ENCODE results near the gene APOBR. TPM values are rescaled to one million over a fixed set of nuclear protein-coding genes. Genes with fewer than 3 reads are reported as not detected.
"Not testable (repeated sequence)": the region's sequence is repeated elsewhere in the genome, so short reads cannot be mapped to it uniquely, and the experiment has no call there.

APOBR gene
- total RNA-seq, 2 donors from 2014 or later: 12.5 to 20.4 TPM

DNA sequence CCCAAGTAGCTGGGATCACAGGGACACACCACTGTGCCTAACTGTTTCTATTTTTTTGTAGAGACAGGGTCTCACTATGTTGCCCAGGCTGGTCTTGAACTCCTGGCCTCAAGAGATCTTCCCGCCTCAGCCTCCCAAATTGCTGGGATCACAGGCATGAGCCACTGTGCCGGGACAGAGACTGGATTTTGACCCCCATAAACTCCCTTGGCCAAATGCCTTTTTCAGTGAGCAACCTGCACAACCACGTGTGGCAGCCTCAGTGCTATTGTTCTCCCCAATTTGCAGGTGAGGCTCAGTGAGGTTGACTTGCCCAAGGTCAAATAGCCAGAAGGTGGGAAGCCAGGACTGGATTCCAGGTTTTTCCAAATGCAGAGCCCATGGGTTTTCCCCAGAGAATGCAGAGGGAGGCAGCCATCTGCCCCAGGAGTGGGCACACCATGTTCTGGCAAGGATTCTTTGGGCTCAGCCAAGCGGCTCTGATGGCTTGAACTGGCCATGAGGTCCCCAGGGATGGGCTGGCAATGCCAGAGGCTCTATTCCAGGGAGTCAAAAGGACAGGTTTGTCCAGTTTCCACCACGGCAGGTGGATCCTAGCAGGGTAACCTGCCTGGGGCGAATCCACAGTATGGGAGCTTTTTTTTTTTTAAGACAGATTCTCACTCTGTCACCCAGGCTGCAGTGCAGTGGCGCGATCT is 10.4 kb downstream of the APOBR start:
- Mint-ChIP-seq H3K36me3 (no peaks in the 10 kb centered on the region), H3K4me1 (ENCODE audit: low read depth in 2 of 2) (peaks cover 25 to 32% of the 10 kb centered on the region in 2 donors), H3K9me3 (no peaks in the 10 kb centered on the region), H3K4me3 (no peak overlapping the region), H3K27ac (no peak overlapping the region), H3K27me3 (no peaks in the 10 kb centered on the region)
- no peak for DNase-seq (ENCODE audit: low spot score)
- no peak for ATAC-seq

DNA sequence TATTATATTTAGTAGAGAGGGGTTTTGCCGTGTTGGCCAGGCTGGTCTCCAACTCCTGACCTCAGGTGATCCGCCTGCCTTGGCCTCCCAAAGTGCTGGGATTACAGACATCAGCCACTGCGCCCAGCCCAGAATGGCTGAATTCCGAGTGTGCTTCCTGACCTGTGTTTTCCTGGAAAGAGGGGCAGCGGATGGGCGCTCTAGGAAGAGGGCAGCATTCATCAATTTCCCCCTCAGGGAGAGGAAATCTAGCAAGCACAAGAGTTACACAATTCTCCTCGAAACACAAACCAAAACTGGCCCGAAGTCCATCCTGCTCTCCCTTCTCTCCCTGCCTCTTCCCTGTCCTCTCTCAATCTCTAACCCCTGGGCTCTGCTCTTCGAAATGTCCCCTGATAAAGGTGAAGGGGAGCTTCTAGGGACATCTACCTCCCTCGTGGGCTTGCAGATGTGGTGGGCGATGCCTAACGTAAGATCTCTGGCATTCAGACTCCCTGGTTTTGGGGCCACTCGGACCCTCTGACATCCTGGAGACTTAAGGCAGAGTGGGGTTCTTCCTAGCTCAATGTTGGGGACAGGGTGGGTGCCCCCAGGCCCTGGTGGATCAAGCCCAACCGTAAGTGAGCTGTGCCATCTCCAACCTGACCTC is 11.2 kb downstream of the APOBR start:
- no peaks in the 10 kb centered on the region for H3K9me3 Mint-ChIP-seq
- no peak overlapping the region for H3K4me3 Mint-ChIP-seq
- no peaks in the 10 kb centered on the region for H3K36me3 Mint-ChIP-seq
- ATAC-seq (no peak), DNase-seq (ENCODE audit: low spot score) (no peak)
- H3K4me1 Mint-ChIP-seq (ENCODE audit: low read depth in 2 of 2): peaks cover 25 to 30% of the 10 kb centered on the region in 2 donors
- H3K27me3 Mint-ChIP-seq: no peaks in the 10 kb centered on the region
- peak overlapping the region in 1 of 2 donors; percentile 65 for H3K27ac Mint-ChIP-seq

DNA sequence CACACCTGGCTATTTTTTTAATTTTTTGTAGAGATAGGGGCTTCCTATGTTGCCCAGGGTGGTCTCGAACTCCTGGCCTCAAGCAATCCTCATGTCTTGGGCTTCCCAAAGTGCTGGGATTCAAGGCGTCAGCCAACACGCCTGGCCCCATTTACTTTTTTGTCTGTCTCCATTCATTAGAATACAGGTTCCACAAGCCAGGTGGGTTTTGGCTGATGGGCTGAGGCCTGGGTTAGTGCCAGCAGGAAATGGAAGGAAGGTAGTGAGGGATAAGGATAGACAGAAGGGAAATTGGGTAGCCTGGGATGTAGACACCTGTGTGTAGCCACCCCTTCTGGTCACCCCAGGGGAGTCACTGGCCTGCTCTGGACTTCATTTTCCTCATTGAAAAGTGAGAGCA is 16.6 kb downstream of the APOBR start:
- Mint-ChIP-seq H3K4me1 (ENCODE audit: low read depth in 2 of 2) (peaks cover 30 to 47% of the 10 kb centered on the region in 2 donors), H3K4me3 (no peak overlapping the region), H3K36me3 (no peaks in the 10 kb centered on the region), H3K27ac (no peak overlapping the region), H3K27me3 (no peaks in the 10 kb centered on the region), H3K9me3 (no peaks in the 10 kb centered on the region)
- ATAC-seq (no peak), DNase-seq (ENCODE audit: low spot score) (no peak)

DNA sequence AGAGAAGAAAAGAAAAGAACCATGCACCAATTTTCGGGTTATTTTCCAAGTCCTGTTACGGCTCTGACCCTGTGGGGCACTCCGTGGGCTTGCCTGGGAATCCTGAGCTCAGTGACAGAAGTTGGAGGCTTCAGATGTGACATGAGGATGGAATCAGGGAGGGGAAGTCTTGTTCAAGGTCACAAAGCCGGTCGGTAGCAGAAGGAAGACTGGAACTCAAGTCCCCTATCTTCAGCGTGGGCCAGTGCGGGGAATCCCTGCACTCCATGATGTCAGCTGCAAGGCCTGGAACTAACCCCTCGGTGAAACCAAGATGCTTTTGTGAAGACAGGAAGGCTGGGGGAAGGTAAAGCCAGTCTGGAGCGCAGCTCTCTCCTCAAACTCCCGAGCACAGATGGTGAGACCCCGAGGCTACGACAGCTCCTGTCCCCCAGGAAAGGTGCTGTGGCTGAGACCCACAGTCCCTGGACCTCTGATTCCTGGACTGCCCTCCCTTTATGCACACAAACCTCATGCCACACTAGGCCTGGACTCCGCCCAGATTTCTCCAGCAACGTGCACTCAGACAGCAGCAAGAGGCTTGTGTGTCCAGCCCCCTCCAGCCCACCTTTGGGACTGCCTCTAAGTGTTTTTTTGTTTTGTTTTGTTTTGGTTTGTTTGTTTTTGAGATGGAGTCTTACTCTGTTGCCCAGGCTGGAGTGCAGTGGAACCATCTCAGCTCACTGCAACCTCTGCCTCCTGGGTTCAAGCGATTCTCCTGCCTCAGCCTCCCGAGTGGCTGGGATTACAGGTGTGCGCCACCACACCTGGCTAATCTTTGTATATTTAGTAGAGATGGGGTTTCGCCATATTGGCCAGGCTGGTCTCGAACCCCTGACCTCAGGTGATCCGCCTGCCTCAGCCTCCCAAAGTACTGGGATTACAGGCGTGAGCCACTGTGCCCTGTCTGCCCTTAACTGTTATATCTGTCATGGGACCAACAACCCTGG is 17.7 kb downstream of the APOBR start:
- Mint-ChIP-seq H3K27ac (peak overlapping the region in 1 of 2 donors; percentile 41), H3K36me3 (no peaks in the 10 kb centered on the region), H3K27me3 (no peaks in the 10 kb centered on the region), H3K4me1 (ENCODE audit: low read depth in 2 of 2) (peaks cover 20 to 36% of the 10 kb centered on the region in 2 donors), H3K9me3 (no peaks in the 10 kb centered on the region), H3K4me3 (no peak overlapping the region)
- ATAC-seq (no peak), DNase-seq (ENCODE audit: low spot score) (no peak)

DNA sequence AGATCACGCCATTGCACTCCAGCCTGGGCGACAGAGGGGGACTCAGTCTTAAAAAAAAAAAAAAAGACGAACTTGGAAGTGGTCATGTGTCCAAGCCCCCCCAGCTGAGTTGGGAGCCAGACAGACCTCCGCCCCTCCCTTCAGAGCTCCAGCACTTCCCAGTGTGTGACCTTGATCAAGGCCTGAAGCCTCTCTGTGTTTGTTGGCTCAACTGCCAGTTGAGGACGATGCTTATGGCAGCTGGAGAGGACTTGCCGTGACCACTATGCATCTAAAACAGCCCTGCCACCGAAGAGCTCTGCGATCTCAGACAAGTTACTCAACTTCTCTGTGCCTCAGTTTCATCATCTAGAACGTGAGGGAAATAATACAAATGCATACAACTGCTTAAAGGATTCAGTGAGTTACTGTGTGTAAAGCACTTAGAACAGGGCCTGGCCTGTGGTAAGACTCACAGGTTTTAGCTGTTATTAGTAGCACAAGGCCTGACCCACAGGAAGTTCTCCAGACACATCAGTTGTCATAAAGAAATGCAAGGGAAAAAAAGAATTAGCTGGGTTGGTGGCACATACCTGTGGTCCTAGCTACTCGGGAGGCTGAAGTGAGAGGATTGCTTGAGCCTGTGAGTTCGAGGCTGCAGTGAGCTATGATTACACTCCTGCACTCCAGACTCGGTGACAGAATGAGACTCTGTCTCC is 19.2 kb downstream of the APOBR start:
- no peaks in the 10 kb centered on the region for H3K36me3 Mint-ChIP-seq
- H3K9me3 Mint-ChIP-seq: no peaks in the 10 kb centered on the region
- DNase-seq (ENCODE audit: low spot score): no peak
- no peaks in the 10 kb centered on the region for H3K27me3 Mint-ChIP-seq
- no peak overlapping the region for H3K4me3 Mint-ChIP-seq
- no peak for ATAC-seq
- H3K4me1 Mint-ChIP-seq (ENCODE audit: low read depth in 2 of 2): peaks cover 6 to 24% of the 10 kb centered on the region in 2 donors
- peak overlapping the region in 1 of 2 donors; percentile 41 for H3K27ac Mint-ChIP-seq

DNA sequence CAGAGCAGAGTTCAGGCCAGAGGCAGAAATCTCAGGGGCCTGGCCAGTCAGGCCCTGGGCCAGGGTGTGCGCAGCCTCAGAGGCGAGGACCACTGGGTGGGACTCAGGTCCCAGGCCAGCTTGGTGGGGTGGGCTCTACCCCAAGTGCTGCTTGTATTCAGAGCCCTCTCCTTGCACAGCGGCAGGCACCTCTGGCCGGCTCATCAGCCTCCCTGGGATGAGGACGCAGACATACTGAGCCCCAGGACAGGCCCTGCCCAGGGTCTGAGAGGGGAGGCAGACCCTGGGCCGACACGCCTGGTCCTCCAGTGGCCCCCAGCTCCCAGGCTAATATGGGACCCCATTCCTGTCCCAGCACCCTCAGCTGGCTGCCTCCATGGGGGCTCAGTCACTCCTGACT is 19.8 kb downstream of the APOBR start:
- H3K4me3 Mint-ChIP-seq: no peak overlapping the region

DNA sequence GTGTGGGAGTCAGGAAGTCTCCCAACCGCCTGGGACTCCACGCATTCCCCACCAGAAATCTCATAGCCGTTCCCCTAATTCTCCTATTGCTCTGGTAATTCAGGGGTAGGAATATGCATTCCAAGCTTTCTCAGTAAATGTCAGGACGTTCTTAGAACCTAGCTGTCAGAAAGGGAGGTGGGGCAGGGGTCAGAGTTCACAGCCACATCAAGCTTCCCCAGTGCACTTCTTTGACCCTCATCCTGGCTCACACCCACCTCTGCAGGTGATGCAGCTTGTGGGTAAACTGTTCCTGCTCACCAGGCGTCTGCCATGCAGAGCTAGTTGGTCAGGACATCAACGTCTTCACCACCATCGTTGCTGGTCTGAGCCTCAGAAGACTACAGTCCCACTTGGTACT is 26.2 kb downstream of the APOBR start:
- no peak for ATAC-seq
- Mint-ChIP-seq H3K27ac (no peak overlapping the region), H3K4me3 (no peak overlapping the region), H3K4me1 (ENCODE audit: low read depth in 2 of 2) (peaks cover 7 to 8% of the 10 kb centered on the region in 2 donors), H3K36me3 (no peaks in the 10 kb centered on the region), H3K27me3 (no peaks in the 10 kb centered on the region), H3K9me3 (no peaks in the 10 kb centered on the region)
- no peak for DNase-seq (ENCODE audit: low spot score)

More for the DNA sequence above, 19.8 kb downstream of the APOBR start:
- Mint-ChIP-seq H3K27ac (no peak overlapping the region), H3K36me3 (no peaks in the 10 kb centered on the region), H3K27me3 (no peaks in the 10 kb centered on the region), H3K9me3 (no peaks in the 10 kb centered on the region), H3K4me1 (ENCODE audit: low read depth in 2 of 2) (peaks cover 6 to 24% of the 10 kb centered on the region in 2 donors)
- peak in 1 of 2 donors; percentile 43 for ATAC-seq
- no peak for DNase-seq (ENCODE audit: low spot score)

DNA sequence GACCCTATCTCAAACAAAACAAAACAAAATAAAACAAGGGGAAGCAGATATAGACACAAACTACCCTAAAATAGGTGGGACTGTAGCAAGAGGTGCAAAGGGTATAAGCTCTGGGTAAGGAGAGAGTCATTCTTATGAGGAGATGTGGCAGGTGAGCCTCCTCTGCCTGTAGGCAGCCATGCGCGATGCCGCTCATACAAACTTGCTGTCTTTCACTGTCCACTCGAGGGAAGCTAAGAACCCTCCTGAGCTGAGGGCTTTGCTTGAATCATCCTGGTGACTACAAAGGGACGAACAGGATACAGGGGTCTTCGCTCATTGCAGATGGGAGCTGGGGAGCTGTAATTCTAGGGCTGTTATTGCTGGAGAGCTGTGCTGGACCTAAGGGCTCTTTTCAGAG is 27.0 kb downstream of the APOBR start:
- no peaks in the 10 kb centered on the region for H3K9me3 Mint-ChIP-seq
- H3K4me1 Mint-ChIP-seq (ENCODE audit: low read depth in 2 of 2): peaks cover 7 to 10% of the 10 kb centered on the region in 2 donors
- no peaks in the 10 kb centered on the region for H3K27me3 Mint-ChIP-seq
- H3K36me3 Mint-ChIP-seq: no peaks in the 10 kb centered on the region
- H3K4me3 Mint-ChIP-seq: no peak overlapping the region
- no peak overlapping the region for H3K27ac Mint-ChIP-seq
- ATAC-seq (no peak), DNase-seq (ENCODE audit: low spot score) (no peak)

DNA sequence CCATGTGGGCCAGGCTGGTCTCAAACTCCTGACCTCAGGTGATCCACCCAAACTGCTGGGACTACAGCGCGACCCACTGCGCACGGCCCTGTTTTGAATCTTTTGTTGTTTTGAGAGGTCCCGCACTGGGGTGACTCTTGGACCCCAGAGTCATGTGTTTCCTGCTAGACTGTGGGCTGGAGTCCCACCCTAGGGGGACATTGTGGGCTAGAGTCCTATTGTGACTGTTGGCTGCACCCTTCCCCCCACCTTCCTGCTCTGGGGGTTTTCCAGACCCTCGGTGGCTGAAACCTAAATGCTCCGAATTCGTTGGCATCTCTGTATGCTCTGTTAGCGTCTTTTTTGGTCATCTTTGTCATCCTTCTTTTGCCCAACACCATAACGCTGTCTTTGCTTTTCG is 28.3 kb downstream of the APOBR start:
- Mint-ChIP-seq H3K36me3 (no peaks in the 10 kb centered on the region), H3K4me3 (peak overlapping the region; percentile 1), H3K27ac (no peak overlapping the region), H3K27me3 (no peaks in the 10 kb centered on the region), H3K9me3 (no peaks in the 10 kb centered on the region), H3K4me1 (ENCODE audit: low read depth in 2 of 2) (peaks cover 7 to 12% of the 10 kb centered on the region in 2 donors)
- DNase-seq (ENCODE audit: low spot score) (no peak), ATAC-seq (peak in 1 of 2 donors; percentile 68)

DNA sequence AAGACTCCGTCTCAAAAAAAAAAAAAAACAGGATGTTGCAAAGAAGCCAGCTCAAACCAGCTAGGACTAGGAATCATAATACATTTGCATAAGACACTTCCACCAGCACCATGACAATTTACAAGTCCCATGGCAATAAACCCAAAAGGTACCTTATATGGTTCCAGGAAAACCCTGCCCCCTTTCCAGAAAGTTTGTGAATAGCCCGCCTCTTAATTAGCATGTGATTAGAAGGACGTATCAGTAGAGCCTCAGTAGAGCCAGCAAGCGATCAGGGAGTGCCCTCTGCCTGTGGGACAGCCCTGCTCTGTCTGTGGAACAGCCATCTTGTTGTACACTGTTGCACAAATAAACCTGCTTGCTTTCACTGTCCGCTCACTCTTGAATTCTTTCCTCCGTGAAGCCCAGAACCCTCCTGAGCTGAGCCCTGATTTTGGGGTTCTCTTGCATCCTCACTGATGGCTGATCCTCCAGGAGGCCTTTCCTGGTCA is 30.3 kb downstream of the APOBR start:
- no peak for DNase-seq (ENCODE audit: low spot score)
- H3K27me3 Mint-ChIP-seq: no peaks in the 10 kb centered on the region
- no peaks in the 10 kb centered on the region for H3K9me3 Mint-ChIP-seq
- peaks cover 7 to 12% of the 10 kb centered on the region in 2 donors for H3K4me1 Mint-ChIP-seq (ENCODE audit: low read depth in 2 of 2)
- H3K4me3 Mint-ChIP-seq: no peak overlapping the region
- peak overlapping the region in 1 of 2 donors; percentile 51 for H3K27ac Mint-ChIP-seq
- no peak for ATAC-seq
- no peaks in the 10 kb centered on the region for H3K36me3 Mint-ChIP-seq

DNA sequence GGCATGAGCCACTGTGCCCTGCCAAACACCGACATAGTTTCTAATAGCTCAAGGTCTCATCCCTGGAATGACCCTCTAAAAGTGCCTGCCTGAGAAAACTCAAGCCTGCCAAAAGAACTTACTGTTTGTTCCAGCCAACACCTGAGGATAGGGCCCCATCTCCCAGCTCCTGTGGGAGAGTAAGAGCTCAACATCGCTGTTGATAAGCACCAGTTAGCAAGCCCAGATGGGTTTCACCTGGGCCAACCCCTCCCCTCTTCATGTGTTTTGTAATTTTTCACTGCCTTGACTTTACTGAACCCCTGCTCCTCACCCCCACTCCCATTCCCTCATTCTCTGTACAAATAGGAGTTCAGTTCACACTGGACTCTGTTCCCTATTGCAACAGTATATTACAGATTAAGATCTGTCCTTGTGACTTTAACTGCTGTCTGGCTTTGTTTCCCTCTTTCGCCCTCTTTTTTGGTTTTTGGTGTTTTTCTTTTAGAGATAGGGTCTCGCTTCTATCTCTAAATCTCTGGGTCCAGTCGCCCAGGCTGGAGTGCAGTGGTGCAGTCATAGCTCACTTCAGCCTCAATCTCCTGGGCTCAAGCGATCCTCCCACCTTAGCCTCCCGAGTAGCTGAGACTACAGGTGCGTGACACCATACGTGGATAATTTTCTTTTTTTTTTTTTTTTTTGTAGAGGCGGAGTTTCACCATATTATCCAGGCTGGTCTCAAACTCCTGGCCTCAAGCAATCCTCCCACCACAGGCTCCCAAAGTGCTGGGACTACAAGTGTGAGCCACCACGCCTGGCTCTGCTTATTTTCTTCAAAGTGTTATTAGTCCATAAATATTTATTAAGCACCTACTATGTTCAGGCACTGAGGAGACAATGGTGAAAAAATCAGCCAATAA is 32.0 kb downstream of the APOBR start:
- H3K9me3 Mint-ChIP-seq: no peaks in the 10 kb centered on the region
- H3K27ac Mint-ChIP-seq: peak overlapping the region in 1 of 2 donors; percentile 37
- ATAC-seq (no peak), DNase-seq (ENCODE audit: low spot score) (no peak)
- H3K4me1 Mint-ChIP-seq (ENCODE audit: low read depth in 2 of 2): peaks cover 7 to 12% of the 10 kb centered on the region in 2 donors
- H3K36me3 Mint-ChIP-seq: no peaks in the 10 kb centered on the region
- no peaks in the 10 kb centered on the region for H3K27me3 Mint-ChIP-seq
- H3K4me3 Mint-ChIP-seq: no peak overlapping the region

DNA sequence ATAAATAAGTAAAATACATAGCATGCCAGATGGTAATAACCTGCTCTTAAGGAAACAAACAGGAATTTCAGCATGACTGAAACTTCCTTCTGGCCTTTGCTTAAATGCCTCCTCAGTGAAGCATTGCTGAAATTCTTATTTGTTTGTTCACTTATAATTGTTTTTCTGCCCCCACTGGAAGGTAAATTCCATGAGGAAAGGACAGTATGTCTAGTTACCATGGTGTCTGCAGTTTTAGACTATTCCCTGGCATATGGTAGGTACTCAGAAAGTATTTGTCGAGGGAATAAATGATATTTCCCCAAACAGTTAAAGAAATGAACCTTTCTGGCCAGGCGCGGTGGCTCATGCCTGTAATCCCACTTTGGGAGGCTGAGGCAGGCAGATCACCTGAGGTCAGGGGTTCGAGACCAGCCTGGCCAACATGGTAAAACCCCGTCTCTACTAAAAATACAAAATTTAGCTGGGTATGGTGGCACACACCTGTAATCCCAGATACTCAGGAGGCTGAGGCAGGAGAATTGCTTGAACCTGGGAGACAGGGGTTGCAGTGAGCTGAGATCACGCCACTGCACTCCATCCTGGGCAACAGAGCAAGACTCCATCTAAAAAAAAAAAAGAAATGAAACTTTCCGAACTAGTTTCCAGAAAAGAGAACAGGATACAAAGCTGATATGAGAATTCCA is 32.8 kb downstream of the APOBR start:
- not testable (repeated sequence) for H3K4me3 Mint-ChIP-seq; H3K36me3 Mint-ChIP-seq; H3K27ac Mint-ChIP-seq; DNase-seq (ENCODE audit: low spot score); ATAC-seq; H3K9me3 Mint-ChIP-seq; H3K27me3 Mint-ChIP-seq
- peaks cover 7 to 12% of the 10 kb centered on the region in 2 donors for H3K4me1 Mint-ChIP-seq (ENCODE audit: low read depth in 2 of 2)
